Measurements from ENCODE around the gene TRIM31.

TRIM31 gene

DNA sequence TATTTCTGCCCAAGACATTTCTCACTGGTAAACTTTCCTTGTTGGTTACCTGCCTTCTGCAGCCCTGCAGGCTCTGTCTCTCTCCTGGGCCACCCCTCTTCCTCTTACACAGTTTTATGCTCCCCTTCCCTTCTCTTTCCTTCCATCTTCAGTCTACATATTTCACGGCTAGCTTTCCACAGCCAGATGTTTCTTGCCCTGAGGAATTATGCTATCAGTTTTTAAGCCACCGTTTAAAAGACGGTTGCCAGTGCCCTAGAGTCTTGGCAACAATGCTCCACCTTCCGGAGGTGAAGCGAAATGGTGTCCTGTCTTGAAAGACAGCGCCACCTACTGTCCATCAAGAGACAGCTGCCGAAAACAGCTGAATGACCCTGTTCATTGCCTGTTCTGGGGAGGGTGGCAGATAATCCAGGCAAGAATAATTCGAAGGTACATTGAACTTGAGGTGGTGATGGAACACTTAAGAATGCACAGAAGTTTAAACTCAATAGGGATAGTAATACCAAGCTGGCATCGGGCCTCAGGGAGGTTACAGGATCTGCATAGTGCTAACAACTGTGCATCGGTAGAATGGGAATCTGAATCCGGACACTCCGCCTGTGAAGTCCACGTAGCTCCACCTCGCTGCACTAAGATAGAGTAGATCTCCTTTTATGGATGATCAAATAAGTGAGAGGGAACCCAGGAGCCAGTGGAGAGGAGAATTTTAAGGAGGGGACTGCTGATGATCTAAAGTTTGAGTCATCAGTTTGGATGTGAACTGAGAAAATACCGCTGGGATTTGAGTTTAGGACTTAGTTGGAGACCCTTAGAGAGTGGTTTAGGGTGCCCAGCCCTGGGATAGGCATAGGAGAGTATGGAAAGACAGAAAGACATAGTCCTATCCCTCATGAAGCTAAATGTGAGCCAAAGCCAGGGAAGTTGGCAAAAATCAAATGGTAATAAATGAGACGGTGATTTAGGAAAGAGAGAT, 18.3 kb upstream of the TRIM31 start:
- no peaks in the 10 kb centered on the region for H3K4me1 ChIP-seq (ENCODE audit: control insufficient read depth in 1 of 2, insufficient read depth in 2 of 2, low read length in 2 of 2)
- H4K12ac ChIP-seq (ENCODE audit: low read depth, low read length), result no peak overlapping the region
- DNase-seq, result peak; percentile 63 to 88
- H2BK5ac ChIP-seq (ENCODE audit: low read depth, low read length, poor library complexity), result no peak overlapping the region
- no peak overlapping the region for H3K9ac ChIP-seq (ENCODE audit: low read length)
- no peak overlapping the region for H3K4me2 ChIP-seq (ENCODE audit: low read length)
- no peak overlapping the region for H3K18ac ChIP-seq (ENCODE audit: low read length)
- WGBS (ENCODE audit: extremely low coverage, insufficient coverage, insufficient read length), result no CpG with 5 or more reads among the region's 16 CpGs
- peaks cover 2% of the 10 kb centered on the region for H3K9me3 ChIP-seq (ENCODE audit: insufficient read depth, low read depth, low read length)
- H3K4ac ChIP-seq (ENCODE audit: low read depth, low read length), result no peak overlapping the region
- H3K4me3 ChIP-seq (ENCODE audit: low read depth, low read length), result no peak overlapping the region
- no peaks in the 10 kb centered on the region for H3K79me2 ChIP-seq (ENCODE audit: control insufficient read depth, insufficient read depth, low read length, poor library complexity)
- H3K27me3 ChIP-seq (ENCODE audit: insufficient read depth, low read length), result peaks cover 20% of the 10 kb centered on the region
- H2BK120ac ChIP-seq (ENCODE audit: insufficient read depth, low read length, poor library complexity), result no peak overlapping the region
- H4K91ac ChIP-seq (ENCODE audit: low read depth, low read length), result no peak overlapping the region
- no peaks in the 10 kb centered on the region for H3K79me1 ChIP-seq (ENCODE audit: low read length)
- no peak overlapping the region for H2AK5ac ChIP-seq (ENCODE audit: low read length)
- H3K23ac ChIP-seq (ENCODE audit: low read length), result no peak overlapping the region
- H2BK12ac ChIP-seq (ENCODE audit: low read length), result no peak overlapping the region
- H3K14ac ChIP-seq (ENCODE audit: low read length), result no peak overlapping the region
- no peak overlapping the region for H4K8ac ChIP-seq (ENCODE audit: low read depth, low read length)
- H3K27ac ChIP-seq (ENCODE audit: low read depth, low read length), result no peak overlapping the region
- no peaks in the 10 kb centered on the region for H3K36me3 ChIP-seq (ENCODE audit: control insufficient read depth in 1 of 2, insufficient read depth in 2 of 2, low read length in 2 of 2)
- no peak overlapping the region for H2AFZ ChIP-seq (ENCODE audit: insufficient read depth, low read length, poor library complexity)

GRCh38 chr6:30130179-30130679, 17.3 kb upstream of the TRIM31 start:
- H3K9me3 ChIP-seq (ENCODE audit: insufficient read depth, low read depth, low read length), result peaks cover 2% of the 10 kb centered on the region
- H4K91ac ChIP-seq (ENCODE audit: low read depth, low read length), result no peak overlapping the region
- H2AK5ac ChIP-seq (ENCODE audit: low read length), result no peak overlapping the region
- H3K79me2 ChIP-seq (ENCODE audit: control insufficient read depth, insufficient read depth, low read length, poor library complexity), result no peaks in the 10 kb centered on the region
- H2AFZ ChIP-seq (ENCODE audit: insufficient read depth, low read length, poor library complexity), result no peak overlapping the region
- no peak overlapping the region for H3K9ac ChIP-seq (ENCODE audit: low read length)
- no peak overlapping the region for H3K4me2 ChIP-seq (ENCODE audit: low read length)
- H3K4me1 ChIP-seq (ENCODE audit: control insufficient read depth in 1 of 2, insufficient read depth in 2 of 2, low read length in 2 of 2), result no peaks in the 10 kb centered on the region
- H4K12ac ChIP-seq (ENCODE audit: low read depth, low read length), result no peak overlapping the region
- H3K79me1 ChIP-seq (ENCODE audit: low read length), result no peaks in the 10 kb centered on the region
- no peak overlapping the region for H2BK120ac ChIP-seq (ENCODE audit: insufficient read depth, low read length, poor library complexity)
- H3K27me3 ChIP-seq (ENCODE audit: insufficient read depth, low read length), result peaks cover 20% of the 10 kb centered on the region
- no peak overlapping the region for H2BK12ac ChIP-seq (ENCODE audit: low read length)
- no peak overlapping the region for H3K14ac ChIP-seq (ENCODE audit: low read length)
- no peak overlapping the region for H4K8ac ChIP-seq (ENCODE audit: low read depth, low read length)
- H3K23ac ChIP-seq (ENCODE audit: low read length), result no peak overlapping the region
- H3K4me3 ChIP-seq (ENCODE audit: low read depth, low read length), result no peak overlapping the region
- H3K18ac ChIP-seq (ENCODE audit: low read length), result no peak overlapping the region
- no CpG with 5 or more reads among the region's 4 CpGs for WGBS (ENCODE audit: extremely low coverage, insufficient coverage, insufficient read length)
- no peak for DNase-seq
- no peaks in the 10 kb centered on the region for H3K36me3 ChIP-seq (ENCODE audit: control insufficient read depth in 1 of 2, insufficient read depth in 2 of 2, low read length in 2 of 2)
- H3K27ac ChIP-seq (ENCODE audit: low read depth, low read length), result no peak overlapping the region
- H3K4ac ChIP-seq (ENCODE audit: low read depth, low read length), result no peak overlapping the region
- no peak overlapping the region for H2BK5ac ChIP-seq (ENCODE audit: low read depth, low read length, poor library complexity)

DNA sequence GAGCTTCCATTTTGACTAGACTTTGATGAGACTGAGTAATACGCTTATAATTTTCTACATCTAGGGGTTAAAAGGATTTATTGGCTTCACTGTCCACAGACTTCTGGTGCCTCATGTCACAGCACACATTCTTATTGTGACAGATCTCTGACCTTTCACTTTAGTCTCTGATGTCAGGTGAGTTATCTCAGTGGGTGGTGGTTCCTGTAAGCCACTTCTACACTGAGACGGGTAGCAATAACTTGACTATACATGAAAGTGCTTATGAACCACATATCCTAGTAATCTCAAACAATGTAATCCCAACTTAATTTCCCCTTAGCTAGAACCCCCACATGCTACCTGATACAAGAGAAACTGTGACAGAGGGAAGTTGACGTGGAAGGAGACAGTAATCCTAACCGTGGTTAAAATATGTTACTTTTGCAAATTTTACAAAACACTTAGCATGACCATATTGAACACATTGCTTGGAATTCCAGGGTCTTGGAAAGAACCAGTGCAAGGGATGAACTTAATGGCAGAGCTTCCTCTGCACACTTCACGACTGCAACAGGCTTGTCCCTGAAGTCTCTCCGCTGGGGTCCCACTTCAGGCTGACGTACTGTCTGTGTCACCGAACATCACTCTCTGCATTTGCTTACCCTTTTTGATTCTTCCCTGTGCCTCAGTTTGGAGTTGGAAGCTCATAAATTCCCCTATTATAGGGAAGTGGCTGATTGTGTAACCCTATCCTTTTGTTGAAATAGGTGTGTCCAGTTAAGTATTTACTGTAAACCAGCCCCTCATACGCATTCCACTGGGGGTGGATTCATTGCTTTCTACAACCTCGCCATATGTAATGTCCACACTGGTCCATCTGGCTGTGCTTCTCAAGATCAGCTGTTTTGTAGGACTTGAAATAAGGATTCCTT, 16.6 kb upstream of the TRIM31 start:
- Histone ChIP-seq H3K9me3 (ENCODE audit: insufficient read depth, low read depth, low read length) (peaks cover 2% of the 10 kb centered on the region), H3K18ac (ENCODE audit: low read length) (no peak overlapping the region), H3K4ac (ENCODE audit: low read depth, low read length) (no peak overlapping the region), H3K23ac (ENCODE audit: low read length) (peak overlapping the region; percentile 44), H3K14ac (ENCODE audit: low read length) (no peak overlapping the region), H3K27ac (ENCODE audit: low read depth, low read length) (no peak overlapping the region), H4K8ac (ENCODE audit: low read depth, low read length) (no peak overlapping the region), H3K4me3 (ENCODE audit: low read depth, low read length) (no peak overlapping the region), H2BK5ac (ENCODE audit: low read depth, low read length, poor library complexity) (no peak overlapping the region), H3K36me3 (ENCODE audit: control insufficient read depth in 1 of 2, insufficient read depth in 2 of 2, low read length in 2 of 2) (no peaks in the 10 kb centered on the region), H3K4me2 (ENCODE audit: low read length) (no peak overlapping the region), H4K91ac (ENCODE audit: low read depth, low read length) (no peak overlapping the region), H2AK5ac (ENCODE audit: low read length) (no peak overlapping the region), H3K4me1 (ENCODE audit: control insufficient read depth in 1 of 2, insufficient read depth in 2 of 2, low read length in 2 of 2) (no peaks in the 10 kb centered on the region), H3K27me3 (ENCODE audit: insufficient read depth, low read length) (peaks cover 20% of the 10 kb centered on the region), H3K79me2 (ENCODE audit: control insufficient read depth, insufficient read depth, low read length, poor library complexity) (no peaks in the 10 kb centered on the region), H3K9ac (ENCODE audit: low read length) (no peak overlapping the region), H3K79me1 (ENCODE audit: low read length) (no peaks in the 10 kb centered on the region), H4K12ac (ENCODE audit: low read depth, low read length) (no peak overlapping the region), H2AFZ (ENCODE audit: insufficient read depth, low read length, poor library complexity) (no peak overlapping the region), H2BK12ac (ENCODE audit: low read length) (no peak overlapping the region), H2BK120ac (ENCODE audit: insufficient read depth, low read length, poor library complexity) (no peak overlapping the region)
- DNase-seq, result no peak
- WGBS (ENCODE audit: extremely low coverage, insufficient coverage, insufficient read length), result no CpG with 5 or more reads among the region's 10 CpGs

GRCh38 chr6:30127238-30128093, 14.6 kb upstream of the TRIM31 start:
- Histone ChIP-seq H3K9me3 (ENCODE audit: insufficient read depth, low read depth, low read length) (peaks cover 2% of the 10 kb centered on the region), H3K79me1 (ENCODE audit: low read length) (no peaks in the 10 kb centered on the region), H4K12ac (ENCODE audit: low read depth, low read length) (no peak overlapping the region), H4K91ac (ENCODE audit: low read depth, low read length) (no peak overlapping the region), H3K18ac (ENCODE audit: low read length) (no peak overlapping the region), H3K4me3 (ENCODE audit: low read depth, low read length) (no peak overlapping the region), H3K4me1 (ENCODE audit: control insufficient read depth in 1 of 2, insufficient read depth in 2 of 2, low read length in 2 of 2) (no peaks in the 10 kb centered on the region), H2BK12ac (ENCODE audit: low read length) (no peak overlapping the region), H3K27me3 (ENCODE audit: insufficient read depth, low read length) (peaks cover 20% of the 10 kb centered on the region), H2BK120ac (ENCODE audit: insufficient read depth, low read length, poor library complexity) (no peak overlapping the region), H3K4ac (ENCODE audit: low read depth, low read length) (no peak overlapping the region), H3K23ac (ENCODE audit: low read length) (no peak overlapping the region), H3K4me2 (ENCODE audit: low read length) (peak overlapping the region; percentile 44), H2AK5ac (ENCODE audit: low read length) (no peak overlapping the region), H3K14ac (ENCODE audit: low read length) (no peak overlapping the region), H3K36me3 (ENCODE audit: control insufficient read depth in 1 of 2, insufficient read depth in 2 of 2, low read length in 2 of 2) (no peaks in the 10 kb centered on the region), H3K27ac (ENCODE audit: low read depth, low read length) (no peak overlapping the region), H3K9ac (ENCODE audit: low read length) (no peak overlapping the region), H4K8ac (ENCODE audit: low read depth, low read length) (no peak overlapping the region), H2AFZ (ENCODE audit: insufficient read depth, low read length, poor library complexity) (no peak overlapping the region), H2BK5ac (ENCODE audit: low read depth, low read length, poor library complexity) (no peak overlapping the region), H3K79me2 (ENCODE audit: control insufficient read depth, insufficient read depth, low read length, poor library complexity) (no peaks in the 10 kb centered on the region)
- no CpG with 5 or more reads among the region's 50 CpGs for WGBS (ENCODE audit: extremely low coverage, insufficient coverage, insufficient read length)
- DNase-seq, result no peak

Data from trophoblast cell (in vitro differentiated cells and primary cell).